ENCODE results near the gene HUNK.
"Not testable (repeated sequence)": the region's sequence is repeated elsewhere in the genome, so short reads cannot be mapped to it uniquely, and the experiment has no call there.

Gene HUNK

GRCh38 chr21:31872452-31873274 lies at the start of gene HUNK:
TSS of gene HUNK (plus strand) at chr21:31873020. CDS start at chr21:31873675, 655 bp downstream.
- no peak for DNase-seq

DNA sequence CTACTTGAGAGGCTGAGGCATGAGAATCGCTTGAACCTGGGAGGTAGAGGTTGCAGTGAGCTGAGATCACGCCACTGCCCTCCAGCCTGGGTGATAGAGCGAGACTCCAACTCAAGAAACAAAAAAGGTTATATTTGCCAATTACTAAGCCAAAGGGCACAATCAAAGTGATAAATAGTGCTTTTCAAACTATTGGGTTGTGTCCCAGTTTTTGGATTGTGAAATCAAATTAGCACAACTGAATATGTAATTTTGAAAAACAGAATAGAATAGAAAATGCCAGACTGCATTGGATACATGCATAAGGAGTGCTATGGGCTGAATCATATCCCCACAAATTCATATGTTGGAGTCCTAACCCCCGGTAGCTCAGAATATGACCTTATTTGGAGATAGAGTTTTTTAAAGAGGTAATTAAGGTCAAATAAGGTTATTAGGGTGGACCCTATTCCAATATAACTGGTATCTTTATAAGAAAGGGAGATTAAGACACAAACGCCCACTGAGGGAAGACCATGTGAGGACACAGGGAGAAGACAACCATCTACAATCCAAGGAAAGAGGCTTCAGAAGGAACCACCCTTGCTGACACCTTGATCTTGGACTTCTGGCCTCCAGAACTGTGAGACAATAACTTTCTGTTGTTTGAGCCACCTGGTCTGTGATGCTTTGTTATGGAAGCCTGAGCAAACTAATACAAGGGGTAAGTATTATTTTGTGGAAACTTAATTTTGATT lies 42.9 kb upstream of the HUNK start:
- no peak for DNase-seq

- no peak for DNase-seq
These were observed 42.1 kb upstream of the HUNK start for GRCh38 chr21:31830701-31831100.

DNA sequence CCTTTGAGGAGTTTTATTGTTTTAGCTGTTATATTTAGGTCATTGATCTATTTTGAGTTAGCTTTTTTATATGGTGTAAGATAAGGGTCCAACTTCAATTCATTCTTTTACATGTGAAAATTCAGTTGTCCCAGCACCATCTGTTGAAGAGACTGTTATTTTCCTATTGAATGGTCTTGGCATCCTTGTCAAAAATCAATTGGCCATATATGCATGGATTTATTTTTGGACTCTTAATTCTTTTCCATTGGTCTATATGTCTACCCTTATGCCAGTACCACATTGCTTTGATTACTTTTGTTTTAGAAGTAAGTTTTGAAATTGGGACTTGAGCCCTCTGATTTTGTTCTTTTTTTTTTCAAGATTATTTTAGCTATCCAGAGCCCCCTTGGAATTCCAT lies 35.8 kb upstream of the HUNK start:
- no peak for DNase-seq

DNA sequence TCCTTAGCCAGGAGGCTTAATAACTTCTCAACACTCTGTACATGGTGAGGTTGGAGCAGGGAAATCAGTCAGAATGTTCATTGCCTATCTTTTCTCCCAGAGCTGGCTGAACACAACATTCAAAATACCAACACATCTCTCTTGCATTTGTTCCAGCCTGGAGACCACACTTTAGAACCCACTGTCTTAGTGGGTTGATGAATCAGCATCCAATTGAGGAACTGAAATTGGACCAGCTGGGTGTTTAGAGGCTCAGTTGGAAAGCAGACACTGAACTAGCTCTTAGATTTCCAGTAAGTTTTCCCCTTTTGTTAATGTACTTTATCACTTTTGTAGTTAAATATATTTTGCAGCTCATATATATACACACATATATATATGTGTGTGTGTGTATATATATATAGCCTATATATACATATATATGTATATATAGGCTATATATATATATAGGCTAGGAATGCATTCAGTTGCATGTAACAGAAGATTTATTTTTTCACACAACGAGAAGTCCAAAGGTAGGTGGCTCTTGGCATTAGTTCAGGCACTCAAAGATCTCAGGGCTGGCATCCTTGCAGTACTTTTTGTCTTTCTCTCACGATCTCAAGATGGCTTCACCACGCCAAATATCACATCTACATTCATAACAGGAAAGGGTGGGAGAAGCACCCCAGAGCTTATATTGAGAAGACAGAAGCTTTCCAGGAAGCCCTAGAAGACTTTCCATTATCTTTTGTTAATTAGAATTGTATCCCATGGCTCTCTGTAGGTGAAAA lies 35.0 kb upstream of the HUNK start:
- no peak for DNase-seq

- no peak for DNase-seq
These were observed 34.0 kb upstream of the HUNK start for GRCh38 chr21:31838586-31839355.

DNA sequence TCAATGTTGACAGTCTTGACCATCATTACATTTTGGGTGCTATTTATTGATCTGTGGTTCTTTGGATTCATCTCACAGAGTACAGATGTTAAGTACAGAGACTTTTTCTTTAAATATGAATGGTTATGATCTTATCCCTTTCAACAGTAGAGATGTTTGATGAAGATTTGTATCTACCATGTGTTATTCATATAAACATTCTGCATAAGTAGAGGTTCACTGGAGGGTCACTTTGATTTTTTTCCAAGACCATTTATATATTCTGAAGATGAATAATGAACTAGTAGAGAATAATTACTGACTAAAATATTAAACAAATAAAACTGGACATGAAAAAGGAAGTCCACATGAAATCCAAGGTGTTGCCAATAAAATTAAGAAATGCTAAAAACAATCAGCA lies 28.6 kb upstream of the HUNK start:
- no peak for DNase-seq

DNA sequence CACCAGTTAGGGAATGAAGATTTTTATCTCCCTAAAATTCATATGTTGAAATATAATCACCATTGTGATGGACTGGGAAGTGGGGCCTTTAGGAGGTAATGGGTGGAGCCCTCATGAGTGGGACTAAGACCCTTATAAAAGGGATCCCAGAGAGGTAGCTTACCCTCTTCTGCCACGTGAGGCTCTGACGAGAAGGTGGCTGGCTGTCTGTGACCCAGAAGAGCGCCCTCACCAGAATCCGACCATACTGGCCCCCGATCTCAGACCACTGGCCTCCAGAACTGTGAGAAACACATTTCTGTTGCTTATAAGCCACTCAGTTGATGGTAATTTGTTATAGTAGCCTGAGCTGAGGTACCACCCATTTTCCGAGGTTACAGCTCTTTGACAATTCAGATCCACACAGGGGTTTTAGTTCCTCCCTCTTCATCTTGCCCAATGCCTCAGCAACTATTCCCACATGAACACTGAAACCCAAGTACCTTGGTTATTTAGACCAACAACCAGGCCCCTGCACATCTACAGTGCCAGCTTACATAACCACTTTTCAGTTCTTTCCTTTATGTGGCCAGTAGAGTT lies 27.6 kb upstream of the HUNK start:
- DNase-seq = no peak

DNA sequence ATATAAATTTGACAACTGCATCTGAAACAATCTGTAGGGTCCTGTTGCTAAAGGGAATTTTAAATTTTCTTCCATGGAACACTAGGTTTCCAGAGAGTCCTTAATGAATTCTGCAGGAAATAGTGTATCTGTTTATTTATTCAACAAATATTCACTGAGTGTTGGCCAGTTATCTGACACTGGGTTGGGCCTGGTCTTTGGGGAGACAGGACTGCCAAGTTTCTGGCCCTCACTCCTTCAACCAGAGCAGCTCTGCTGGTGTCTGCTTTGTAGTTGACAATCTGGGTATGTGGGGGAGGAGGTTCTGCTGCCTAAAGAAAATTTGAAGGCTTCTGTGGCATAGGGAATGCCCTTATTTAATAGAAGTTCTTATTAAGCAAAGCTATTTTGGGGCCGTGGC lies 26.1 kb upstream of the HUNK start:
- DNase-seq = no peak

GRCh38 chr21:31847761-31848160 lies 25.1 kb upstream of the HUNK start:
- no peak for DNase-seq

GRCh38 chr21:31848326-31848985 lies 24.4 kb upstream of the HUNK start:
- no peak for DNase-seq

- DNase-seq = no peak
These were observed 21.9 kb upstream of the HUNK start for GRCh38 chr21:31850886-31851285.

GRCh38 chr21:31855180-31855579 lies 17.6 kb upstream of the HUNK start:
- no peak for DNase-seq

DNA sequence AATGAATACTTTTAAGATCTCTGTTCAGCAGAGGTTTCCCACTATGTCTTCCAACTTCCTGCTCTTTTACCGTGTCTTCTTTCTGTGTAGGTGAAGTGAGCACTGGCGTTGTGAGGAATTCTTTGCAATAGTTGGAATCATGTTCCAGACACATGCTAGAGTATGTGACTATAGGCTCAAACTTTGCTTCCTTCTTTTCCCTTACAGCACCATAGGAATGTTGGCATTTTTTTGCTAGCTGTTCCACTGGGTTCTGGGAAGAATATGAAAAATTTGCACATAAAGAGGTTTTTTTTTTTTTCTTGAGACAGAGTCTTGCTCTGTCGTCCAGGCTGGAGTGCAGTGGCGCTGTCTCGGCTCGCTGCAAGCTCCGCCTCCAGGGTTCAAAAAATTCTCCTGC lies 15.7 kb upstream of the HUNK start:
- no peak for DNase-seq

DNA sequence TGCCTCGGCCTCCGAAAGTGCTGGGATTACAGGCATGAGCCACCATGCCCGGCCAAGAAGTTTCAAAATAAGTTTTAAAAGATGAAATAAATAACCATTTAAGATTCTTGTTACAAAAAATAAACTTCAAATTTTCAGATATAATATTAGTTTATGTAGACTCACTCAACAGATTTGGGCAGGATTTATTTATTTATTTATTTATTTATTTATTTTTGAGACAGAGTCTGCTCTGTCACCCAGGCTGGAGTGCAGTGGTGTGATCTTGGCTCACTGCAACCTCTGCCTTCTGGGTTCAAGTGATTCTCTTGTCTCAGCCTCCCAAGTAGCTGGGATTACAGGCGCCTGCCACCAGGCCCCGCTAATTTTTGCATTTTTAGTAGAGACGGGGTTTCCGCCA lies 15.2 kb upstream of the HUNK start:
- DNase-seq = not testable (repeated sequence)

DNA sequence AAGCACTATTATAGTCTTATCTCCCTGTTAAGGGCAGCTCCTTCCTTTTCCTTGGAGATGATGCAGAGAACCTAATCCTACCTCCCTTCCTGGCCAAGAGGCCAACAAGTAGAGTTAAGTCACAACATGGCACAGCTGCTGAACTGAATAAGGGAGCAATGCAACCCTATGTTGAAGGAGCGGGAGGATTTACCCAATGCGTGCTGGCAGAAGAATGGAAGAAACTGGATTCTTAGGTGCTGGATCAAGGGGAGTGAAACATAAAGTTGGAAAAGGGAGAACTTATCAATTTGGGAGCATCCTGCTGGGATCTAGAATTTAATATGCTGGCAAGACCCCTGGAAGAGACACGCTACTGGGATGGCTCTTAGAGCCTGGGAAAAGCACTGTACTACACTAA lies 12.0 kb upstream of the HUNK start:
- no peak for DNase-seq

- no peak for DNase-seq
These were observed 10.7 kb upstream of the HUNK start for GRCh38 chr21:31862078-31862477.

DNA sequence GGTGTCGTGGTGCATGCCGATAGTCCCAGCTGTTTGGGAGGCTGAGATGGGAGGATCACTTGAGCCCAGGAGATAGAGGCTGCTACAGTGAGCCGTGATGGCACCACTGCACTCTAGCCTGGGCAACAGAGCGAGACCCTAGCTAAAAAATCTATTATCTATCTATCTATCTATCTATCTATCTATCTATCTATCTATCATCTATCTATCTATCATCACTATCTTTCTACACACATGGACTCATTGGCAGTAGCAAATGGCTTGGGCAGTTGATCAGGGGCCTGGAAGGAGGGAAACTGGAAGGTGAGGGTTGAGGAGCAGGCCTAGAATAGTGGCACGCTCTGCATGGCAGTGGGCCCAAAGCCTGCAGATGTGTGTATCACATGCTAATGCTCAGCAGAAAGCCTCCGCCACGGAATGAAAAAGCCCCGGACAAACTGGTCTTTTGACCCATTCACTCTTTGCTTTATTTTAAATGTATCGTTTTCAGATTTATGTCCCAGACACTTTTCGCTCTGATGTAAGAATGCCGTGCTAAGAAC lies 7.3 kb upstream of the HUNK start:
- DNase-seq = no peak

DNA sequence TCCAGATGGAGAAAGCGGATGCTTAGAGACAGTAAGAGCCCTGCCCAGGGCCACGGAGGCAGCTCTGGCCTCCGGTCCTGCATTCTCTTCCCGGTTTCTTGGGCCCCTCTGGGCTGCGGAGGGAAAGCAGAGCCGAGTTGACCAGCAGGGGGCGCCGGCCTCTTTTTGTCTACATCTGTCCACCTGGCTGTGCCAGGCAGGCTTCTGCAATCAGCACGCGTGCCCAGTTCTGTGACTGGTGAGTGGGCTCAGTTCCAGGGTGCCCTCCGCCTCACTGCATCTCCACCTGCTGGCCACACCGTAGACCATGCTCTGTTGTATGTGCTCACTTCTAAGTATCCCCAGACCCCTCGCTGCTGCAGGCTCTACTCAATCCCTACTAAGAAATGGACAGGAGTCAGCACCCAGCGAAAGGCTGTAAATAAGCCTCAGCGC lies 6.7 kb upstream of the HUNK start:
- DNase-seq = peak; percentile 73

GRCh38 chr21:31869750-31870149 lies 3.1 kb upstream of the HUNK start:
- DNase-seq = no peak

DNA sequence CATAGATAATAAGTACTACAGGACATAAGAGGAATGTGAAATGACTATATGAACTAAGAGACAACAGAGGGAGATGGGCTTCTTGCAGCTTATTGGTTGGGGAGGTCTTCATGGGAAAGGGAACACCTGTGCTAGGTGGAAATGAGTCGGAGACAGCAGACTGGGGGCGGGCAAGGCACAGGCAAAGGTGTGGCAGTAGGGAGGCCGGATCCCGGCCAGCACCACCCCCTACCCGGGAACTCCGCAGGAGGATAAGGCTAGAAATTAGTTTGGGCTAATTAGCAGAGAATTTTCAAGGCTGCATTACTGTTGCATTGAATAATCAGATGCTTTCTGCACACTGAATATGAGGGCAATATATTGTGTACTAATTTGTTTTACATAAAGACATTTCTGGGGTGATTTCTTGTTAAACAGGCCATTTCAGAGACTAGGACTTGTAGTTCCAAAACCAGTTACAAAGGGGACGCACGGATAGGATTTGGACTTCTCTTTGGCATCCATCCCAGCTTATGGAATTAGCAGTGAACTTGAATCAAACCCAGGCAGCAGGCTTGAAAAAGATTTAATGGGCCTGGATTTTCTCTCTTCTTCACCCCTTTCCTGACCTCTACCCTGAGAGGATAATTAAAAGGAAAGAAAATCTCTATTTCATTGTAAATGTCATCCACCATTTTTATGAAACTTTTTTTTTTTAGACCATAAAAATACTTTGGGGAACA lies 2.2 kb upstream of the HUNK start:
- no peak for DNase-seq

All from activated CD8-positive, alpha-beta memory T cell treated with anti-CD3 and anti-CD28 coated beads, Interleukin-2, amount 50 U/mL, for 4 hours (primary cell).